Spleen (tissue), 11 donors: Measurements from ENCODE around the gene COPG2. TPM values are rescaled to one million over a fixed set of nuclear protein-coding genes. Genes with fewer than 3 reads are reported as not detected.
"Not testable (repeated sequence)": the region's sequence is repeated elsewhere in the genome, so short reads cannot be mapped to it uniquely, and the experiment has no call there.

ENCODE experiments used
- DNase-seq: peaks from one replicate; pipeline ENCODE4 v3.0.0-alpha.2; 2020
- H3K27ac ChIP-seq, 8 donors: fragments of 200-600 bp; sonication (generic) in 7 of 8; 1 replicate in 4 of 8; 2 replicates in 4 of 8; pipeline versions ENCODE4 v1.5.0 to v1.8.0; 2016 to 2021; ENCODE audit warnings: inconsistent platforms in 4 of 8, mild to moderate bottlenecking in 4 of 8, moderate library complexity in 1 of 8
- H3K27me3 ChIP-seq, 7 donors: fragments of 200-600 bp; sonication (generic) in 6 of 7; replicated peaks in 1 of 7; 1 replicate in 4 of 7; 2 replicates in 3 of 7; pipeline versions ENCODE4 v1.5.0 to v1.8.0; 2016 to 2021; ENCODE audit warnings: inconsistent platforms in 3 of 7, mild to moderate bottlenecking in 1 of 7
- H3K36me3 ChIP-seq, 6 donors: fragments of 200-600 bp; sonication (generic) in 5 of 6; 1 replicate in 4 of 6; 2 replicates in 2 of 6; pipeline versions ENCODE4 v1.5.0 to v1.8.0; 2016 to 2021; ENCODE audit warnings: inconsistent platforms in 2 of 6
- H3K4me1 ChIP-seq, 6 donors: fragments of 200-600 bp; sonication (generic) in 5 of 6; 1 replicate in 3 of 6; 2 replicates in 3 of 6; pipeline versions ENCODE4 v1.5.0 to v1.8.0; 2016 to 2021; ENCODE audit warnings: inconsistent platforms in 3 of 6
- H3K4me3 ChIP-seq, 8 donors: fragments of 200-600 bp; sonication (generic) in 7 of 8; 1 replicate in 4 of 8; 2 replicates in 4 of 8; pipeline versions ENCODE4 v1.5.0 to v1.8.0; 2016 to 2021; ENCODE audit warnings: inconsistent platforms in 4 of 8, mild to moderate bottlenecking in 4 of 8, moderate library complexity in 2 of 8
- H3K9me3 ChIP-seq, 8 donors: fragments of 200-600 bp; sonication (generic) in 7 of 8; 1 replicate in 4 of 8; 2 replicates in 4 of 8; pipeline versions ENCODE4 v1.5.0 to v1.8.0; 2016 to 2021; ENCODE audit warnings: inconsistent platforms in 4 of 8
- POLR2A ChIP-seq, 3 donors: fragments of 450-650 bp; IDR thresholded peaks; one replicate each; pipeline ENCODE4 v1.5.1; 2017; ENCODE audit warnings: antibody characterized with exemption in 3 of 3, mild to moderate bottlenecking in 1 of 3
- POLR2AphosphoS5 ChIP-seq, 3 donors: sonication (generic); formaldehyde crosslinking; IDR thresholded peaks; one replicate each; pipeline ENCODE4 v1.5.1; 2017; ENCODE audit warnings: antibody characterized with exemption in 3 of 3
- WGBS, 5 donors: extraction: QIAGEN DNeasy Blood & Tissue Kit in 3 of 5; methylation state at CpG; one replicate each; pipeline versions ENCODE4 v1.1.5 to v1.1.7; 2013 to 2018; 5-methylcytosine and 5-hydroxymethylcytosine counted together
- intact Hi-C: fragments of 100-400 bp; cut with DNase I; formaldehyde crosslinking; loops from one replicate; pipeline ENCODE4 v1.15.0; 2023; ENCODE audit warnings: low total_unique reads
- polyA plus RNA-seq, 3 donors: library from polyadenylated mRNA; stranded (reverse); fragments of 200-250 nt; gene quantifications; one replicate each; pipeline ENCODE4 v1.2.1, GENCODE V29; 2013
- total RNA-seq, 7 donors: library from RNA; depleted of rRNA in 3 of 7; stranded (reverse); fragments of >200 nt in 3 of 7; fragmentation: NEBNext Ultra II Directional in 4 of 7; extraction: Animal tissue kit (Norgen Biotek cat#: 25700) in 4 of 7; gene quantifications; one replicate each; pipeline versions ENCODE4 v1.1.0 to v1.2.1, GENCODE V29; 2016 to 2021
- TF ChIP-seq, protein P1 (sequence below), 11 experiments: fragments of 200-600 bp in 7 of 11; fragments of 450-650 bp in 4 of 11; sonication (generic) in 4 of 11; IDR thresholded peaks in 8 of 11; conservative IDR thresholded peaks in 3 of 11; 1 replicate in 7 of 11; 2 replicates in 4 of 11; pipeline versions ENCODE4 v1.4.0 to v1.8.0; 2016 to 2021; ENCODE audit warnings: antibody characterized with exemption in 11 of 11, inconsistent platforms in 4 of 11, mild to moderate bottlenecking in 1 of 11
- donor health status: healthy with polysubstance abuse.
- donor health status: DM: no; HTN: no; CAD: no; lungs with moderate emphysema.
- donor health status: DM: no; HTN: no; CAD: no.
- donor health status: Bipolar disorder and iron deficiency.
- donor health status: healthy.
- donor health status: DM: no; HTN: no; CAD: no.
- donor health status: DM: yes; HTN: yes; CAD: no.

The COPG2 gene
- total and polyA plus RNA-seq, 10 donors: 5.8 to 25.1 (median 18.3) TPM

DNA sequence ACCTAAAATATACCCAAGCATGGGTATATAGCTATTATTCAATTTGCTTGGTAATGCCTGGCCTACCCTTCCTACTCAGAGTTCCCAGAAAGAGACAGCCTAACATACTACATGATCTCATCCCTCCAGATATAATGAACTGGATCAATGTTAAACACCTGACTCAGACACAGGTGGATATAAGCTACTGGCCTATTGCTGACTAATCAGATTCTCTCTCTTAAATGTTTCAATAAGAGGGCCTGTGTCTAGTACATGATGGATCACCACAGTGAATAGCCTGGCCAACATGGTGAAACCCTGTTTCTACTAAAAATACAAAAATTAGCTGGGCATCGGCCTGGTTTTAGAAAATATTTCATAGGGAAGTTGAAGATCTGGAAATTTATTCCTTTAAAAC lies 54.1 kb downstream of the COPG2 start:
- H3K36me3 ChIP-seq: peaks cover 0 to 80% (median 22%) of the 10 kb centered on the region in 6 donors
- no peaks in the 10 kb centered on the region for H3K27me3 ChIP-seq
- no peak for DNase-seq
- 89 to 100% (median 98%) methylated on average over 1 of the region's 1 CpG for WGBS, 5 donors
- no peaks in the 10 kb centered on the region for H3K4me1 ChIP-seq
- peaks cover 0 to 17% (median 11%) of the 10 kb centered on the region in 8 donors for H3K9me3 ChIP-seq
- TF ChIP-seq, protein P1, sequence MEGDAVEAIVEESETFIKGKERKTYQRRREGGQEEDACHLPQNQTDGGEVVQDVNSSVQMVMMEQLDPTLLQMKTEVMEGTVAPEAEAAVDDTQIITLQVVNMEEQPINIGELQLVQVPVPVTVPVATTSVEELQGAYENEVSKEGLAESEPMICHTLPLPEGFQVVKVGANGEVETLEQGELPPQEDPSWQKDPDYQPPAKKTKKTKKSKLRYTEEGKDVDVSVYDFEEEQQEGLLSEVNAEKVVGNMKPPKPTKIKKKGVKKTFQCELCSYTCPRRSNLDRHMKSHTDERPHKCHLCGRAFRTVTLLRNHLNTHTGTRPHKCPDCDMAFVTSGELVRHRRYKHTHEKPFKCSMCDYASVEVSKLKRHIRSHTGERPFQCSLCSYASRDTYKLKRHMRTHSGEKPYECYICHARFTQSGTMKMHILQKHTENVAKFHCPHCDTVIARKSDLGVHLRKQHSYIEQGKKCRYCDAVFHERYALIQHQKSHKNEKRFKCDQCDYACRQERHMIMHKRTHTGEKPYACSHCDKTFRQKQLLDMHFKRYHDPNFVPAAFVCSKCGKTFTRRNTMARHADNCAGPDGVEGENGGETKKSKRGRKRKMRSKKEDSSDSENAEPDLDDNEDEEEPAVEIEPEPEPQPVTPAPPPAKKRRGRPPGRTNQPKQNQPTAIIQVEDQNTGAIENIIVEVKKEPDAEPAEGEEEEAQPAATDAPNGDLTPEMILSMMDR (IDR thresholded peaks at IDR 0.05 in 8 of 11, conservative IDR thresholded peaks at IDR 0.05 in 3 of 11): no peak
- TF ChIP-seq POLR2AphosphoS5 (IDR thresholded peaks at IDR 0.05) (no peak), POLR2A (IDR thresholded peaks at IDR 0.05) (no peak)
- intact Hi-C loops: no loop called here
- H3K4me3 ChIP-seq: no peak overlapping the region
- no peak overlapping the region for H3K27ac ChIP-seq

DNA sequence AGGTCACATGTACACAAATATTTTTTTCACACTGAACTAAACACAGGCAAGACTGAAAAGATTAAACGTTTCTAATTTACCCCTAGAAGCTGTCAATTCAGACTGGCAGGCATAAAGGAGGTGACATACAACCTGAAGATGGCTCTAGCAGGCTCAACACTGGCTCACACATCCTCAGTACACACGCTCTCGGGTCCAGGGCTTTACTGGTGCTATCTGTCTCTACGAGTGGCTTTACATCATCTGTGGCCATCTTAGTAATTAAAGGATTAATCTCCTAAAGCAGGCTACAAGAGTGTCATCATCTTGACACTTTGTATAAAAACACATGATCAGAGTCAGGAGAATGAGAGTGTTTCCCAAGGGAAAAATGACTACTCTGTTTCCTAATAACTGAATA lies 57.3 kb downstream of the COPG2 start:
- intact Hi-C loops: no loop called here
- TF ChIP-seq POLR2AphosphoS5 (IDR thresholded peaks at IDR 0.05) (no peak), POLR2A (IDR thresholded peaks at IDR 0.05) (no peak)
- TF ChIP-seq, protein P1 (IDR thresholded peaks at IDR 0.05 in 8 of 11, conservative IDR thresholded peaks at IDR 0.05 in 3 of 11): no peak
- 89 to 97% (median 93%) methylated on average over 4 of the region's 4 CpGs for WGBS, 5 donors
- Histone ChIP-seq H3K9me3 (peaks cover 0 to 16% (median 10%) of the 10 kb centered on the region in 8 donors), H3K27me3 (no peaks in the 10 kb centered on the region), H3K4me1 (no peaks in the 10 kb centered on the region), H3K36me3 (peaks cover 0 to 100% (median 37%) of the 10 kb centered on the region in 6 donors), H3K27ac (no peak overlapping the region), H3K4me3 (no peak overlapping the region)
- no peak for DNase-seq

DNA sequence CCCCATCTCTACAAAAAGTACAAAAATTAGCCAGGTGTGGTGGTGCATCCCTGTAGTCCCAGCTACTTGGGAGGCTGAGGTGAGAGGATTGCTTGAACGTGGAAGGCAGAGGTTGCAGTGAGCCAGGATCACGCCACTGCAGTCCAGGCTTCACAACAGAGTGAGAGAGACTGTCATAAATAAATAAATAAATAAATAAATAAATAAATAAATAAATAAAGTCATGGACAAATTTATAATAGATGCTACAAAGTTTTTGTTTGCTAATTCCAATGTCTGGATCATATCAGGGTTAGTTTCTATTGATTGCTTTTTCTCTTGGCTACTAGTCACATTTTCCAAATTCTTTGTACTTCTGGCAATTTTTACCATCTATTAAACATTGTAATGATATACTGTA lies 61.5 kb downstream of the COPG2 start:
- H3K27me3 ChIP-seq, H3K4me1 ChIP-seq, H3K27ac ChIP-seq, DNase-seq, intact Hi-C loops, H3K4me3 ChIP-seq: not testable (repeated sequence)
- Histone ChIP-seq H3K9me3 (peaks cover 0 to 16% (median 10%) of the 10 kb centered on the region in 8 donors), H3K36me3 (peaks cover 0 to 90% (median 31%) of the 10 kb centered on the region in 6 donors)
- WGBS, 5 donors: 93 to 99% (median 97%) methylated on average over 2 of the region's 2 CpGs

DNA sequence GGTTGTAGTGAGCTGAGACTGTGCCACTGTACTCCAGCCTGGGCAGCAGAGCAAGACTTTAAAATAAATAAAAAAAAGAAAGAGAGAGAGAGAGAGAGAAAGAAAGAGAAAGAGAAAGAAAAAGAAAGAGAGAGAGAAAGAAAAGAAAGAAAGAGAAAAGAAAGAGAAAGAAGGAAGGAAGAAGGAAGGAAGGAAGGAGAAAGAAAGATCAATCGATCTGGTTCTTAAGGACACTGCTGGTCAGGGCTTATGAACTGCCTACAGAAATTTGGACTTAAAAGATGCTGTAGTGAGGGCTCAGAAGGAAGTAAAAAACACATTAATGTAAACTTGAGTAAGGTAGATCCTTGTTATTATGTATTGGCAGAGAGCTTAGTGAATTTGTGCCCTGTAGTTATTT lies 62.4 kb downstream of the COPG2 start:
- Histone ChIP-seq H3K36me3 (peaks cover 0 to 82% (median 28%) of the 10 kb centered on the region in 6 donors), H3K4me1 (no peaks in the 10 kb centered on the region), H3K9me3 (peaks cover 0 to 16% (median 10%) of the 10 kb centered on the region in 8 donors), H3K4me3 (no peak overlapping the region), H3K27me3 (no peaks in the 10 kb centered on the region), H3K27ac (no peak overlapping the region)
- intact Hi-C loops: no loop called here
- WGBS, 5 donors: 66 to 77% (median 72%) methylated on average over 1 of the region's 1 CpG
- DNase-seq: no peak
- TF ChIP-seq POLR2A (IDR thresholded peaks at IDR 0.05) (no peak), POLR2AphosphoS5 (IDR thresholded peaks at IDR 0.05) (no peak)
- TF ChIP-seq, protein P1 (IDR thresholded peaks at IDR 0.05 in 8 of 11, conservative IDR thresholded peaks at IDR 0.05 in 3 of 11): no peak

DNA sequence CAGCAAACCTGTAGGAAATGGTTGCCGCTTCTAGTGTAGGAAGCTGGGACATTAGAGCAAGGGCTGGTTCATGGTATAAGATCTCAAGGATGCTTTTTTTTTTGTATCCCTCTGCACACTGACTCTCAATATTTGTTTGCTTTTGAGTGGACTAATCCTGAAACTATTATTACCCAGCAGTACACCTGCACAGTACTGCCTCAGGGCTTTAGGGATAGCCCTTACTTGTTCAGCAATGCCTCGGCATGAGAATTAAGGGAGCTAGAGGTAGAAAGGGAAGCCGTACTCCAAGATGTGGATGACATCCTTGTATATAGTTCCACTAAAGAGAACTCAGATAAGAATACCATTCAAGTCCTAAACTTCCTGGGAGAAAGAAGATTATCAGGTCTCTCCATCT lies 70.5 kb downstream of the COPG2 start:
- TF ChIP-seq POLR2A (IDR thresholded peaks at IDR 0.05): no peak
- TF ChIP-seq POLR2AphosphoS5 (IDR thresholded peaks at IDR 0.05): no peak
- TF ChIP-seq, protein P1 (IDR thresholded peaks at IDR 0.05 in 8 of 11, conservative IDR thresholded peaks at IDR 0.05 in 3 of 11): no peak
- H3K9me3 ChIP-seq: peaks cover 0 to 3% (median 0%) of the 10 kb centered on the region in 8 donors
- no peak for DNase-seq
- no peak overlapping the region for H3K4me3 ChIP-seq
- WGBS, 5 donors: 95 to 99% (median 97%) methylated on average over 3 of the region's 3 CpGs
- no peak overlapping the region for H3K27ac ChIP-seq
- H3K27me3 ChIP-seq: no peaks in the 10 kb centered on the region
- intact Hi-C loops: no loop called here
- peaks cover 0 to 12% (median 0%) of the 10 kb centered on the region in 6 donors for H3K36me3 ChIP-seq
- no peaks in the 10 kb centered on the region for H3K4me1 ChIP-seq
